Measurements from ENCODE around the gene MGMT. TPM values are rescaled to one million over a fixed set of nuclear protein-coding genes. Genes with fewer than 3 reads are reported as not detected.
"Not testable (repeated sequence)": the region's sequence is repeated elsewhere in the genome, so short reads cannot be mapped to it uniquely, and the experiment has no call there.

The MGMT gene
- polyA plus RNA-seq, result 10 to 100 TPM in 1 of 2 donors, 1 to 10 TPM in 1; 8.6 to 13.0 TPM

- WGBS, 2 donors, result 2 to 5% methylated on average over 67 to 85 of the region's 85 CpGs
- no peaks in the 10 kb centered on the region for H3K9me3 ChIP-seq (ENCODE audit: control insufficient read depth in 2 of 2, insufficient read depth in 1 of 2, low read depth in 1 of 2, low read length in 1 of 2)
- peaks cover 0 to 10% of the 10 kb centered on the region in 2 donors for H3K4me1 ChIP-seq (ENCODE audit: control insufficient read depth in 2 of 2, insufficient read depth in 2 of 2, low read length in 1 of 2)
- peak within 1 kb of the TSS; percentile 64 to 74 for H3K27ac ChIP-seq (ENCODE audit: low read depth in 2 of 2, low read length in 1 of 2)
- no peaks in the 10 kb centered on the region for H3K36me3 ChIP-seq (ENCODE audit: control insufficient read depth in 2 of 2, insufficient read depth in 2 of 2, low read length in 1 of 2)
- H3K27me3 ChIP-seq (ENCODE audit: control insufficient read depth in 1 of 2, insufficient read depth in 2 of 2, low read length in 2 of 2), result no peaks in the 10 kb centered on the region
- H3K4me3 ChIP-seq (ENCODE audit: low read depth in 1 of 2, low read length in 2 of 2), result peak within 1 kb of the TSS; percentile 55 to 67
Measured at GRCh38 chr10:129466703-129467358, at the start of gene MGMT. Gene MGMT, plus strand, starts transcription at chr10:129467241.

GRCh38 chr10:129417870-129418269, 49.2 kb upstream of the MGMT start:
- Histone ChIP-seq H3K9me3 (ENCODE audit: control insufficient read depth in 2 of 2, insufficient read depth in 1 of 2, low read depth in 1 of 2, low read length in 1 of 2) (no peaks in the 10 kb centered on the region), H3K27me3 (ENCODE audit: control insufficient read depth in 1 of 2, insufficient read depth in 2 of 2, low read length in 2 of 2) (no peaks in the 10 kb centered on the region)
- 40 to 51% methylated on average over 9 of the region's 9 CpGs for WGBS, 2 donors

GRCh38 chr10:129418496-129419225, 48.4 kb upstream of the MGMT start:
- Histone ChIP-seq H3K27ac (ENCODE audit: low read depth in 2 of 2, low read length in 1 of 2) (no peak overlapping the region), H3K27me3 (ENCODE audit: control insufficient read depth in 1 of 2, insufficient read depth in 2 of 2, low read length in 2 of 2) (no peaks in the 10 kb centered on the region), H3K4me3 (ENCODE audit: low read depth in 1 of 2, low read length in 2 of 2) (no peak overlapping the region), H3K36me3 (ENCODE audit: control insufficient read depth in 2 of 2, insufficient read depth in 2 of 2, low read length in 1 of 2) (no peaks in the 10 kb centered on the region), H3K4me1 (ENCODE audit: control insufficient read depth in 2 of 2, insufficient read depth in 2 of 2, low read length in 1 of 2) (no peaks in the 10 kb centered on the region), H3K9me3 (ENCODE audit: control insufficient read depth in 2 of 2, insufficient read depth in 1 of 2, low read depth in 1 of 2, low read length in 1 of 2) (no peaks in the 10 kb centered on the region)
- 89% methylated on average over 17 of the region's 17 CpGs for WGBS, 2 donors

More at GRCh38 chr10:129417870-129418269, 49.2 kb upstream of the MGMT start:
- no peak overlapping the region for H3K27ac ChIP-seq (ENCODE audit: low read depth in 2 of 2, low read length in 1 of 2)
- H3K4me3 ChIP-seq (ENCODE audit: low read depth in 1 of 2, low read length in 2 of 2), result no peak overlapping the region
- no peaks in the 10 kb centered on the region for H3K36me3 ChIP-seq (ENCODE audit: control insufficient read depth in 2 of 2, insufficient read depth in 2 of 2, low read length in 1 of 2)
- H3K4me1 ChIP-seq (ENCODE audit: control insufficient read depth in 2 of 2, insufficient read depth in 2 of 2, low read length in 1 of 2), result no peaks in the 10 kb centered on the region

- H3K27ac ChIP-seq (ENCODE audit: low read depth in 2 of 2, low read length in 1 of 2), result no peak overlapping the region
- H3K9me3 ChIP-seq (ENCODE audit: control insufficient read depth in 2 of 2, insufficient read depth in 1 of 2, low read depth in 1 of 2, low read length in 1 of 2), result no peaks in the 10 kb centered on the region
- 87 to 90% methylated on average over 23 of the region's 23 CpGs for WGBS, 2 donors
- H3K36me3 ChIP-seq (ENCODE audit: control insufficient read depth in 2 of 2, insufficient read depth in 2 of 2, low read length in 1 of 2), result no peaks in the 10 kb centered on the region
- no peaks in the 10 kb centered on the region for H3K27me3 ChIP-seq (ENCODE audit: control insufficient read depth in 1 of 2, insufficient read depth in 2 of 2, low read length in 2 of 2)
- H3K4me3 ChIP-seq (ENCODE audit: low read depth in 1 of 2, low read length in 2 of 2), result no peak overlapping the region
- H3K4me1 ChIP-seq (ENCODE audit: control insufficient read depth in 2 of 2, insufficient read depth in 2 of 2, low read length in 1 of 2), result no peaks in the 10 kb centered on the region
Measured at GRCh38 chr10:129419397-129419796, 47.6 kb upstream of the MGMT start.

GRCh38 chr10:129421399-129422010, 45.5 kb upstream of the MGMT start:
- 84 to 85% methylated on average over 10 of the region's 10 CpGs for WGBS, 2 donors
- Histone ChIP-seq H3K27ac (ENCODE audit: low read depth in 2 of 2, low read length in 1 of 2) (no peak overlapping the region), H3K4me3 (ENCODE audit: low read depth in 1 of 2, low read length in 2 of 2) (no peak overlapping the region), H3K4me1 (ENCODE audit: control insufficient read depth in 2 of 2, insufficient read depth in 2 of 2, low read length in 1 of 2) (no peaks in the 10 kb centered on the region), H3K9me3 (ENCODE audit: control insufficient read depth in 2 of 2, insufficient read depth in 1 of 2, low read depth in 1 of 2, low read length in 1 of 2) (no peaks in the 10 kb centered on the region), H3K27me3 (ENCODE audit: control insufficient read depth in 1 of 2, insufficient read depth in 2 of 2, low read length in 2 of 2) (no peaks in the 10 kb centered on the region), H3K36me3 (ENCODE audit: control insufficient read depth in 2 of 2, insufficient read depth in 2 of 2, low read length in 1 of 2) (no peaks in the 10 kb centered on the region)

- Histone ChIP-seq H3K4me3 (ENCODE audit: low read depth in 1 of 2, low read length in 2 of 2) (no peak overlapping the region), H3K36me3 (ENCODE audit: control insufficient read depth in 2 of 2, insufficient read depth in 2 of 2, low read length in 1 of 2) (no peaks in the 10 kb centered on the region), H3K27ac (ENCODE audit: low read depth in 2 of 2, low read length in 1 of 2) (no peak overlapping the region), H3K27me3 (ENCODE audit: control insufficient read depth in 1 of 2, insufficient read depth in 2 of 2, low read length in 2 of 2) (no peaks in the 10 kb centered on the region), H3K4me1 (ENCODE audit: control insufficient read depth in 2 of 2, insufficient read depth in 2 of 2, low read length in 1 of 2) (no peaks in the 10 kb centered on the region), H3K9me3 (ENCODE audit: control insufficient read depth in 2 of 2, insufficient read depth in 1 of 2, low read depth in 1 of 2, low read length in 1 of 2) (no peaks in the 10 kb centered on the region)
- 86% methylated on average over 15 of the region's 15 CpGs for WGBS, 2 donors
Measured at GRCh38 chr10:129424978-129425377, 42.1 kb upstream of the MGMT start.

GRCh38 chr10:129426606-129427005, 40.4 kb upstream of the MGMT start:
- Histone ChIP-seq H3K27ac (ENCODE audit: low read depth in 2 of 2, low read length in 1 of 2) (no peak overlapping the region), H3K9me3 (ENCODE audit: control insufficient read depth in 2 of 2, insufficient read depth in 1 of 2, low read depth in 1 of 2, low read length in 1 of 2) (no peaks in the 10 kb centered on the region), H3K4me1 (ENCODE audit: control insufficient read depth in 2 of 2, insufficient read depth in 2 of 2, low read length in 1 of 2) (no peaks in the 10 kb centered on the region), H3K36me3 (ENCODE audit: control insufficient read depth in 2 of 2, insufficient read depth in 2 of 2, low read length in 1 of 2) (no peaks in the 10 kb centered on the region), H3K27me3 (ENCODE audit: control insufficient read depth in 1 of 2, insufficient read depth in 2 of 2, low read length in 2 of 2) (no peaks in the 10 kb centered on the region), H3K4me3 (ENCODE audit: low read depth in 1 of 2, low read length in 2 of 2) (no peak overlapping the region)
- 44 to 56% methylated on average over 6 of the region's 6 CpGs for WGBS, 2 donors

GRCh38 chr10:129433266-129433665, 33.8 kb upstream of the MGMT start:
- no peaks in the 10 kb centered on the region for H3K36me3 ChIP-seq (ENCODE audit: control insufficient read depth in 2 of 2, insufficient read depth in 2 of 2, low read length in 1 of 2)
- no peak overlapping the region for H3K4me3 ChIP-seq (ENCODE audit: low read depth in 1 of 2, low read length in 2 of 2)
- no peaks in the 10 kb centered on the region for H3K4me1 ChIP-seq (ENCODE audit: control insufficient read depth in 2 of 2, insufficient read depth in 2 of 2, low read length in 1 of 2)
- H3K9me3 ChIP-seq (ENCODE audit: control insufficient read depth in 2 of 2, insufficient read depth in 1 of 2, low read depth in 1 of 2, low read length in 1 of 2), result peaks cover 0 to 3% of the 10 kb centered on the region in 2 donors
- no peaks in the 10 kb centered on the region for H3K27me3 ChIP-seq (ENCODE audit: control insufficient read depth in 1 of 2, insufficient read depth in 2 of 2, low read length in 2 of 2)
- WGBS, 2 donors, result 83 to 84% methylated on average over 7 of the region's 7 CpGs
- H3K27ac ChIP-seq (ENCODE audit: low read depth in 2 of 2, low read length in 1 of 2), result no peak overlapping the region

- H3K27ac ChIP-seq (ENCODE audit: low read depth in 2 of 2, low read length in 1 of 2); H3K27me3 ChIP-seq (ENCODE audit: control insufficient read depth in 1 of 2, insufficient read depth in 2 of 2, low read length in 2 of 2); H3K36me3 ChIP-seq (ENCODE audit: control insufficient read depth in 2 of 2, insufficient read depth in 2 of 2, low read length in 1 of 2); H3K9me3 ChIP-seq (ENCODE audit: control insufficient read depth in 2 of 2, insufficient read depth in 1 of 2, low read depth in 1 of 2, low read length in 1 of 2); H3K4me1 ChIP-seq (ENCODE audit: control insufficient read depth in 2 of 2, insufficient read depth in 2 of 2, low read length in 1 of 2); H3K4me3 ChIP-seq (ENCODE audit: low read depth in 1 of 2, low read length in 2 of 2): not testable (repeated sequence)
- 84 to 89% methylated on average over 4 of the region's 4 CpGs for WGBS, 2 donors
Measured at GRCh38 chr10:129435724-129436123, 31.3 kb upstream of the MGMT start.

Measured in esophagus (tissue), 2 donors.